DND-41 (cell line): ENCODE measurements around the gene RNF168.
"Not testable (repeated sequence)": the region's sequence is repeated elsewhere in the genome, so short reads cannot be mapped to it uniquely, and the experiment has no call there.

Source experiments
- CTCF ChIP-seq: IDR thresholded peaks from 2 replicates; pipeline ENCODE4 v1.5.1; 2012; ENCODE audit warnings: borderline replicate concordance, low read length, moderate library complexity, mild to moderate bottlenecking; ENCODE audit not compliant: poor library complexity, severe bottlenecking; ENCODE audit errors: extremely low read depth
- EZH2 ChIP-seq: IDR thresholded peaks from 3 replicates; pipeline ENCODE4 v1.6.1; 2012; ENCODE audit warnings: borderline replicate concordance, low read depth, mild to moderate bottlenecking, moderate library complexity, low read length, inconsistent platforms; ENCODE audit not compliant: severe bottlenecking

GRCh38 chr3:196421668-196422067 lies 81.9 kb downstream of the RNF168 start:
- not testable (repeated sequence) for TF ChIP-seq CTCF, EZH2
